HG03354 (cell line): ENCODE data around the gene BRAF.
"Not testable (repeated sequence)": the region's sequence is repeated elsewhere in the genome, so short reads cannot be mapped to it uniquely, and the experiment has no call there.

Source experiments
- ATAC-seq: cut with Tn5 transposase; IDR thresholded peaks from one replicate; pipeline ENCODE4 v1.9.1; 2021; ENCODE audit warnings: mild to moderate bottlenecking; ENCODE audit not compliant: unreplicated experiment, poor library complexity, severe bottlenecking

Gene BRAF

DNA sequence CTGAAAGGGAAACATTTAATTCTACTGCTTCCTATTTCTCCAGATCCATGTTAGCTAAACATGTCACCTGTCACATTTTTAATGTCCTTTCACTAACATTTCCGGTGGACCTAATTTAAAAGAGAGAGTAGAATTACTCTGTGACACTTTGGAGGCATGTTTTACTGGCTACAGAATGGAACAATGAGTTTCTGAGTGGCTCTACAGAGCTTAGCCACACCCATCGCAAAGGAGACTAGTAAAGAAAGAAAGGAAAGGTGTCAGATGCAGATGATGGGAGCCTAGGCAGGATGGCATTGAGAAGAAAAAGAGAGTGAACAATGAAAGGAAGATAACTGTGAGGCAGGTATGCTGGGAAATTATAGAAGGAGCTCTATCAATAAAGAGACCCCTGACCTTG lies 192.3 kb downstream of the BRAF start:
- ATAC-seq = no peak

DNA sequence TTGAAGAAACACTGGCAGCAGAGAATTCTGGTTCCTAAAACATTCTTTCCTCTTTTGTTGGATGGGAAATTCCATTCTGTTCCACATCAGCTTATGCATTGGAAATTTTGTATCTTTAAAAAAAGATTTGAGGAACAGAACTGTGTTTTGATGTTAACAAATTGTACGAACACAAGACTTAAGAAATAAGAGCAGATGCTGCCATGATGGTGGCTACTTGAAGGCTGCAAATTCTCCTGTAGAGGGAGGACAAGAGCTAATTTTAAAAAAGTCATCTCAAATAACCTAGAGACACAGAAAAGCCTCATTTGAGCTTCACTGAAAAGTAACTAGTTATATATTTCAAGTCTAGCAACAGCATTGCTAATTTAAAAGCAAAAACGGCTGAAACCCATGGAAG lies 198.4 kb downstream of the BRAF start:
- ATAC-seq = no peak

DNA sequence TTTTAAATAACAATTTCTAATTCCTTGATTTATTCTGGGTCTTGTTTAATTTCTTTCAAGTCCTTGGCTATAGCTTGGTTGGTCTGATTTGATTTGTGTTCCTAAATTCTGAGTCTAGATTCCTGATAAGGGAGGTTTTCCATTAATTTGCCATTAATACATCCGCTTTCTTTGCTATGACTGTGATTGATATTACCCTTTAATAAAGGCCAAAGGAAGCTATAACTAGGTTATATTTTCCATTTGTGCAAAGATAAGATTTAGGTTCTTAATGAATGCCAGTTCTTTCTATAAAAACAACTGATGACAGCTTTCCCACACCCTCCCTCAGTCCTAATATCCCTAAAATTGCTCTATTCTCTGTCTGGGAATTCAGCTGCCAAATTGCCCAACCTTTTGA lies 200.0 kb downstream of the BRAF start:
- ATAC-seq = no peak

DNA sequence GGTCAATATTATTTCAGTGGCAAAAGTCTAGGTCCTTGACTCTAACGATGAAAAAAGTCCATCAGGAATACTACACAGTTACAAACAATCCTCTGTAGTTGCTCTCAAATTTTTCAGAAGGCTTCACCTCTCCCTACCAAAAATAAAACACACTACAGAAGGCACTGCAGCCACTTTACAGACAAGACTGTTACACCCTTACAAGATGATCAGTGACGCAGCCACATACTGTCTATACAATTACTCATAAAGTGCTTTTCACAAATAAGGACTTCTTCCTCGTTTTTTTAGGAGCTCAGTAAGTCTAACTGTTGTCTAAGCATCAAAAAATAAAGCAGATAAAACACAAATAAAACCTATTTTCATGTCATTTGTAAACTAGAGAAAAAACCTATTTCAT lies 201.2 kb downstream of the BRAF start:
- no peak for ATAC-seq

DNA sequence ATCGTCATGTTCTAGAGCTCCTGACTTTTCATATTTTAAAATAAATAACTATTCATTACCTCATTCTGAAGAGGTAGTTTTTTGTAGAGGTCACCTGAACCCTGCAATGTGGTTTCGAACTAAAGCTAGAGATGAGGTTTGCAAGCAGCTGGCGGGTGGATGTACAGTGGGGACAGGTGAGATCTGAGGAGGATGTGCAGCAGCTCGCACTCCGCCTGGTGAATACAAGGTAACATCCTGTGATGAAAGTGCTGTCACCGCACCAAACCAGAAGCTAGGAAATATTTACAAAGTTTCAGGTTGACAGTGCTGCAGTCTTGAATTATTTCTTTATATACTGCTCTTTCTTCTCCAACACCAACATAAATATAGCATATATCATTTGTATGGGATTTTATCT lies 201.7 kb downstream of the BRAF start:
- ATAC-seq = no peak

DNA sequence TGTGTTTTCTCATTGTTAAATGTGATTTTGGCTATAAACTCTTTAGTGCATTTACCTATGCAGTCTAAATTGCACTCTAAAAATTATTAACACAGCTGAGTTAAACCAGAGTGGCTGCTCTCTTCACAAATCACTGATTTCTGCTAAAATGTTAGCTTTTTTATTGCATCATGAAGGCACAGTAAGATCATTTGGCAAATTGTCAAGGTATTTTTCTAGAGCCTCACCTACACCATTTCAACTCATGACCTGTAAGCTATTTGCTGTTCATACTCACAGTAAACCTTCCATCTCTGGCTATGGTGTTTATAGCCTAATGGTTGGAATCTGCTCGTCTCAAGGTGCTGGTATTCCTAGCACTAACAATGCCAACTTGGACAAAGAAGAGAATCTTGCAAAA lies 202.5 kb downstream of the BRAF start:
- ATAC-seq = no peak

DNA sequence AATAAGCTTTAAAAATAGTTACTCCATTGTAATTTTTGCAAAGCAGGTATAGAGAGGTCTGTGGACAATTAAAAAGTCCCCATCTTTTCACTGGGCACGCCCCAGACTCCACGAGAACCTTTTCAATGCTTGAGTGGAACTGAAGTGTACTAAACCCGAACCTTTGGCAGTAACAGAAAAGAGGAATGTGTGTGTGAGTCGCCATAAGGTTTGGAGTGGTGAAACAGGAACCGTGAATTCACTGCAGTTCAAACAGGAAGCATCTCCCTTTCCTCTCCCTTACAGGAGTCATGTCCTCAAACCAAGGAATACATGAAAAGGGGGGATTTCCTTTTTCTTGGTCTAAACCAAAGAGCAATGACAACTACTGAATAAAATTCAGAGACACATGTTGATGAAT lies 205.0 kb downstream of the BRAF start:
- ATAC-seq = no peak

DNA sequence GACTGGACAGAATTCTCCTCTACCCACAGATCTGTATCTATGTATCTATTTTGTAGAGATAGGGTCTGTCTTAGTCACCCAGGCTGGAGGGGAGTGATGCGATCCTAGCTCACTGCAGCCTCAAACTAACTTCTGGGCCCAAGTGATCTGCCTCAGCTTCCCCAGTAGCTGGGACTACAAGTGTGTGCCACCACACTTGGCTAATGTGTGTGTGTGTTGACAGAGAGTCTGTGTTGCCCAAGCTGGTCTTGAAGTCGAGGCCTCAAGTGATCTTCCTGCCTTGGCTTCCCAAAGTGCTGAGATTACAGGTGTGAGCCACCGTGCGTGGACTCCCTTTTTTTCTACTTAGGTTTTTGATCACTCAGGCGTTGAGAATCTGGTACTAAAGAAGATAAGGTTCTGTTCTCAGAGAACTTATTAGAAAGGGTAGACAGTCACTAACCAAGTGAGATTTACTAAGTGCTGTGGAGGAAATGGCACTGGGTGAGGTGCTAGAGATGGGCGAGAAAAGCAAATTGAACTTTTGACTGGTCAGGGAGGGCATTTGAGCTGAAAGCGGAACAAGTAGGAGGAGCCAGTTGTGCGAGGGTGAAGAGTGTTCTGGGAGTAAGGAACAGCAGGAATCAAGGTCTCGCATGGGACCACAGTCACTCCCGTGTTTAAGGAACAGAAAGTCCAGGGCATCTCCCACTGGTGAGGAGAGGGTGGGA lies 210.2 kb downstream of the BRAF start:
- no peak for ATAC-seq

DNA sequence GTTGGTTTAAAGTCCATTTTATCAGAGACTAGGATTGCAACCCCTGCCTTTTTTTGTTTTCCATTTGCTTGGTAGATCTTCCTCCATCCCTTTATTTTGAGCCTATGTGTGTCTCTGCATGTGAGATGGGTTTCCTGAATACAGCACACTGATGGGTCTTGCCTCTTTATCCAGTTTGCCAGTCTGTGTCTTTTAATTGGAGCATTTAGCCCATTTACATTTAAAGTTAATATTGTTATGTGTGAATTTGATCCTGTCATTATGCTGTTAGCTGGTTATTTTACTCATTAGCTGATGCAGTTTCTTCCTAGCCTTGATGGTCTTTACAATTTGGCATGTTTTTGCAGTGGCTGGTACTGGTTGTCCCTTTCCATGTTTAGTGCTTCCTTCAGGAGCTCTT lies 212.3 kb downstream of the BRAF start:
- not testable (repeated sequence) for ATAC-seq

DNA sequence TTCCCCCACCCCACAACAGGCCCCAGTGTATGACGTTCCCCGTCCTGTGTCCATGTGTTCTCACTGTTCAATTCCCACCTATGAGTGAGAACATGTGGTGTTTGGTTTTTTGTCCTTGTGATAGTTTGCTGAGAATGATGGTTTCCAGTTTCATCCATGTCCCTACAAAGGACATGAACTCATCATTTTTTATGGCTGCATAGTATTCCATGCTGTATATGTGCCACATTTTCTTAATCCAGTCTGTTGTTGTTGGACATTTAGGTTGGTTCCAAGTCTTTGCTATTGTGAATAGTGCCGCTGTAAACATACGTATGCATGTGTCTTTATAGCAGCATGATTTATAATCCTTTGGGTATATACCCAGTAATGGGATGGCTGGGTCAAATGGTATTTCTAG lies 216.0 kb downstream of the BRAF start:
- not testable (repeated sequence) for ATAC-seq

DNA sequence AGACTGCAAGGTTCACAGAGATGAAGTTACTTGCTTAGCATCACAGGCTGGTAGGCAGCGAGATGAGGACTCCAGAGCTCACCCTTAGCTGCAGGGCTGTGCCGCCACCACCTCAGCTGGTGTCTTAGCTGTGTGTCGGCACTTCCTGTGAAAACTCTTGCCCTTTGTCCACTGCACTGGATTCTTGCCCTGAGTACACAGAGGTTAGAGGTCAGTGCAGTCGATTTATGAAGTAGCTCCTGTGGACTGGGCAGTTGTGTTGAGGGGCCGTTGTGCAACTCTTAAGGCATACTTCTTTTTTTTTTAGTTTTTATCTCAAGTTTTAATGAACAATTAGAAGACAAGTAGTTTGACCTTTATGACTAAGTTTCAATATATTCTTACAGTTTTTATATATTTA lies 217.6 kb downstream of the BRAF start:
- ATAC-seq = no peak

DNA sequence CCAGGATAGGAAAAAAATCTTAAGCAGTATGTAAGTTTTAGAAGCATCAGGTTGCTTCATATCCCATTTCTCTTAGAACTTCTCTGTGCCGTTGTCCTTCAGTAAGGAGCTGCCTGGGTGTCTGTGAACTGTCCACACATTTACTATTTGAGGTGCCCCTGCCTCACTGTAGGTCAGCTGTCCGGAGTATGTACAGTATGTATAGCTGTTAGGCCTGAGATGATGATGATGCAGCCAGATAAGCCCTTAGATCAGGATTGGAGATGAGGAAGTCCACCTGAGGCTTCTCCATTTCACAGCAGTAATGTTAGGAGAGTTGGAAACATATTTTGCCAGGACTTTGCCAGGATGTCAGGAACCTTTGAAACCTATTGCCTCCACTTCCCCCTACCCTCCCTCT lies 220.5 kb downstream of the BRAF start:
- ATAC-seq = no peak

DNA sequence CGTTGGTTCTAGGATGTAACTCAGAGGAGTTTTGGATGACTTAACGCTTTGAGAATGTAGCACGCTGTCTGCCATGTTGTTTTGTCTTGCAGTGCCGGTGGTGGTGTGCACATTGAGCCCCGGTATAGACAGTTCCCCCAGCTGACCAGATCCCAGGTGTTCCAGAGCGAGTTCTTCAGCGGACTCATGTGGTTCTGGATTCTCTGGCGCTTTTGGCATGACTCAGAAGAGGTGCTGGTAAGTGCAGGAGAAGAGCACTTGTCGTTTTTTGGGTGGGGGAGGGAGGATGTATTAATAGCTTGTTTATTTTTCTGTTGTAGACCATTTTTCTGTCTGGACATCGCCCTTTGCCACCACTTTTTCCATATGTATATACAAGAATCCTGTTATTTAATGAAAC lies 222.0 kb downstream of the BRAF start:
- no peak for ATAC-seq

DNA sequence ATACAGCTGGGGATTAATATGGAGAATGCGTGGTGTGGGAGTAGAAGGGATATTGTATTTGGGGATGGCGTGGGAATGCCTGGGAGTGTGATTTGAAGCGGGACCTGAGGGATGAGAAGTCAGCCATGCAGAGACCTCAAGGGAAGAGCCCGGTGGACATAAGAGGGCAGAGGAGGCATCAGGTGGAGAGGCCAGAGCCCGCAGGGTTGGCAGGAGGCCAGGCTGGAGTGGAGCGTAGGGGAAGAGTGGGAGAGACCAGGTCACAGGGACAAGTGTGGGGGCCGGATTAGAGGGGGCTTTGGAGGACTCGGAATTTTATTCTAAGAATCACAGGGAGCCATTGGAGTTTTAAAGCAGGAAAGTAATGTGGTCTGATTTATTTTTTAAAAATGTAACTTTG lies 226.3 kb downstream of the BRAF start:
- ATAC-seq = no peak

DNA sequence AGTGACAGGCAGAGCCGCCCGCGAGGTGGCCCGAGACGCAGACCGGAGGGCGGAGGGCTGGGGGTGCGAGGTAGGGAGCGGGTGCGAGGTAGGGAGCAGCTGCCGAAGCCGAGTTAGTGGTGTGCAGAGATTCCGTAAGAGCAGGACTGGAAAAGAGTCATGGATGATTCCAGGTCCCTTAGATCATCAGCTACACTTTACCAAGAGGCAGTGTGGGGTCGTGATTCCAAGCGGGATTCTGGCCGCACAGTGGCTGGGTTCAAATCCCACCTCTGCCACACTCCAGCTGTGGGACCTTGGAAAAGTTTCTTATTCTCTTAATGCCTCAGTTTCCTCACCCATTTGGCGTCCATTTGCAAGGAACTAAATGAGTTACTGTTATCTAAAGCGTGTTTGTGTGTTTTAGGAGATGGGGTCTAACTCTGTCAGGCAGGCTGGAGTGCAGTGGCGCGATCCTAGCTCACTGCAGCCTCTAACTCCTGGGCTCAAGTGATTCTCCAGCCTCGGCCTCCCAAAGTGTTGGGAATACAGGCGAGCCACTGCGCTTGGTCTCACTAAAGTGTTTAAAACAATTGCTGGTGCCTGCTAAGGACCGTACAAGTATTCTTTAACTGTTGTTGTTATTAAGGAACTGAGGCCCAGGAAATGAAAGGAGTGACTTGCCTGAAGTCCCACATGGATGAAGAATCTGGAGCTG lies 227.1 kb downstream of the BRAF start:
- no peak for ATAC-seq

DNA sequence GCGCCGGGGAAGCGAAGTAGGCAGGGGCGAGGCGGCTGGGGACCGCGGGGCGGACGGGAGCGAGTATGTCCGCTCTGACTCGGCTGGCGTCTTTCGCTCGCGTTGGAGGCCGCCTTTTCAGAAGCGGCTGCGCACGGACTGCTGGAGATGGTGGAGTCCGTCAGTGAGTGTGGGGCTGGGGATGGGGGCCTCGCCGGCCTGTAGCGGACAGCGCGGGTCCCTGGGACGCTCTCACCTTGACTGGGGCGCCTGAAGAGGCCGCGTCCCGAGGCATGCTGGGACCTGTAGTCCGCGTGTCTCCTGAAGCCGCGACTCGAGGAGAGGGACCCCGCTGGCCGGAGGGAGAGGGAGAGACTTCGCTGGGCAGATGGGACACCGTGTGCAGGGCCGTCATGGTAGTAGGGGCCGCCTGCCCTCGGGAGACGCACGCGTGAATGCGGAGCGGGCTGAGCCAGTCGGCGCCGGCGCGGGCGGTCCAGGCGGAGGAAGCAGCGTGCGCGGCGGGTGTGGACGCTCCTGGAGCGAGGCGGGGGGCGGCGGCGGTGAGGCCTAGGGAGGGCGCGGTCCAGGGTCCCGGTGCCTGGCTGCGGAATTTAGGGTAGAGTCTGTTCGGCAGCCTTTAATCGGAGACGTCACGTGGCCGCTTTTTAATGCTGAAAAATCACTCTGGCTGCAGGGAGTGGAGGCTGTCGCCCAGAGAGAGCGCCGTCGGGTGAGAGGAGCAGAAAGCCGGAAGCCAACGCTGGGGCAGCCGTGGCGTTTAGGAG lies 227.9 kb downstream of the BRAF start, which contains the start of gene NDUFB2:
Gene NDUFB2 (plus strand): TSS at position 29 of the 767 bp plus-strand sequence. CDS start 37 bp downstream, at position 66.
- peak; percentile 92 for ATAC-seq

DNA sequence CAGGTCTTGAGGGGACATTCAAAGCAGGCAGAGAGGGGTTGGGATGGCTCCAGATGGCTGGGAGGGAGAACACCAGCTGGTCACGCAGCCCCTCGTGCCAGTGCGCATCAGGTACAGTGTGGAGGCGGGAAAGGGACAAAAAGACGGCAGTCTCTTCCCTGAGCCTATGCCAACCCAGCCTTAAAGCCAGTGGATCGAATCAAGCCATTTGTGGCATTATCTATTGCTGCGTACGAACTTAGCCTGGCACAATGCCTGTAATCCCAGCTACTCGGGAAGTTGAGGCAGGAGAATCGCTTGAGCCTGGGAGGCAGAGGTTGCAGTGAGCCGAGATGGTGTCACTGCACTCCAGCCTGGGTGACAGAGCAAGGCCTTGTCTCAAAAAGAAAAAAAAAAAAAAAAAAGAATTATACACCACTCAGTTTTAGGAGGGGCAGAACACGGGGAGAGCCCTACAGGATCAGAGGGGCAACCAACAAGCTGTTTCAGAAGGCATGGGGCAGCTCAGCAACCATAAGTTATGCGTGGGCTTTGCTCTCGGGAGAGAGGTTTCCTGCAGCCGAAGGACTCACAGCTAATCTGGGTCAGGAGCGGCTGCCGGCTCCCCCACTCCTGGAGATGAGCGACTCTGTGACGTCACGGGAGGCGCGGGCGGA lies 228.6 kb downstream of the BRAF start:
- peak; percentile 13 for ATAC-seq

DNA sequence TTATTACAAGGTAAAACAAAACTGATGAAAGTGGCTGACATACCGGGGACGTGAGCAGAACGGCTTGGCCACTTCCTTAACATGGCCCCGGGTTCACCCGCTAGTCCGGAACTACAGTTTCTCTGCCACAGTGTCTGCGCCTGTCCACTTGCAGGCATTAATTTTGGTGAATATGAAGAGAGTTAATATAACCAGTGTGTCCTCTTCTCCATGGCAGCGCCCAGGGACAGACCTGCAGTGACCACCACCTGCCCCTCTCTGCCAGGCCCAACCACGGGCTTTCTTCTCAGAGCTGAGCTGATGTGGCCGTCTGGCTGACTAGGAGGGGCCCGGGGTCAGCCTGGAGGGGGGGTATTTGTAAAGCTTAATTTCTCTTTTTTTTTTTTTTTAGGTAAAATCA lies 229.3 kb downstream of the BRAF start:
- no peak for ATAC-seq

DNA sequence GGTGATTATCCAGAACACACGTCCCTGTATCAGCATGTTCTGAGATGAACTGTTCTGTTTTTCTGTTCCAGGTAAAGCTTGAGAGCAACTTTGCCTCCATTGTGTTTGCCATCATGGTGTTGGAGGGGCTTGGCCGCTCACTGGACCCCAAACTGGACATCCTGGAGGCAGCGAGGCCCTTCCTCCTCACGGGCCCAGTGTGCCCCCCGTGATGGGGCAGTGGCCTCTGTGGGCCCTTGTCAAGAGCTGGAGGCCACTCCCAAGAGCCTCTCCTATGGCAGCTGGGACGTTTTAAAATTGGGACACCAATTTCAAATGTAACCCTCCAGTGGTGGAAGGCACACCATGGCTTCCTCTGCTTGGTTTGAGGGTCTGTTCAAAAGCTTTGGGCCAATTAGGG lies 230.1 kb downstream of the BRAF start:
- ATAC-seq = no peak

DNA sequence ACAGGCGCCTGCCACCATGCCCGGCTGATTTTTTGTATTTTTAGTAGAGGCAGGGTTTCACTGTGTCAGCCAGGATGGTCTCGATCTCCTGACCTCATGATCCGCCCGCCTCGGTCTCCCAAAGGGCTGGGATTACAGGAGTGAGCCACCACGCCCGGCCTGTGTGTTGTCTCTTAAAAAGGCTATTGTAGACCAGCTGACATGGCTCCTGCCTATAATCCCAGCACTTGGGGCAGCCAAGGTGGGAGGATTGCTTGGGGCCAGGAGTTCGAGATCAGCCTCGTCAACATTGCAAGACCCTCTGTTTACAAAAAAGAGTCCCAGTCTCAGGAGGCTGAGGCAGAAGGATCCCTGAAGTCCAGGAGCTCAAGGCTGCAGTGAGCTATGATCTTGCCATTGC lies 230.9 kb downstream of the BRAF start:
- ATAC-seq = not testable (repeated sequence)
